GM18505 (cell line): ENCODE results near the gene ABR.
"Not testable (repeated sequence)": the region's sequence is repeated elsewhere in the genome, so short reads cannot be mapped to it uniquely, and the experiment has no call there.

ENCODE experiments used
- ATAC-seq: cut with Tn5 transposase; IDR thresholded peaks from one replicate; pipeline ENCODE4 v1.9.1; 2021; ENCODE audit not compliant: unreplicated experiment
- POLR2A ChIP-seq: IDR thresholded peaks from 4 replicates; pipeline ENCODE4 v1.6.1; 2011; ENCODE audit warnings: borderline replicate concordance; ENCODE audit not compliant: insufficient read depth, insufficient read length; ENCODE audit errors: extremely low read depth

Gene ABR

GRCh38 chr17:1160591-1161390 is 19.0 kb downstream of the ABR start:
- ATAC-seq = no peak
- no peak for TF ChIP-seq POLR2A

- no peak for TF ChIP-seq POLR2A
- no peak for ATAC-seq
Measured at GRCh38 chr17:1159431-1160180, 20.2 kb downstream of the ABR start.

GRCh38 chr17:1158879-1159278 is 20.9 kb downstream of the ABR start:
- no peak for TF ChIP-seq POLR2A
- no peak for ATAC-seq

GRCh38 chr17:1156864-1157263 is 22.9 kb downstream of the ABR start:
- TF ChIP-seq POLR2A = no peak
- no peak for ATAC-seq

- TF ChIP-seq POLR2A = no peak
- ATAC-seq = no peak
Measured at GRCh38 chr17:1154704-1155103, 25.1 kb downstream of the ABR start.

- no peak for TF ChIP-seq POLR2A
- no peak for ATAC-seq
Measured at GRCh38 chr17:1153795-1154546, 25.8 kb downstream of the ABR start.

- ATAC-seq = not testable (repeated sequence)
Measured at GRCh38 chr17:1152582-1152981, 27.2 kb downstream of the ABR start.

GRCh38 chr17:1150863-1151600 is 28.7 kb downstream of the ABR start:
- no peak for ATAC-seq
- no peak for TF ChIP-seq POLR2A

- no peak for ATAC-seq
- no peak for TF ChIP-seq POLR2A
Measured at GRCh38 chr17:1149869-1150268, 29.9 kb downstream of the ABR start.

- no peak for ATAC-seq
- TF ChIP-seq POLR2A = no peak
Measured at GRCh38 chr17:1147664-1148063, 32.1 kb downstream of the ABR start.

- no peak for TF ChIP-seq POLR2A
- ATAC-seq = no peak
Measured at GRCh38 chr17:1146561-1147265, 33.1 kb downstream of the ABR start.

- TF ChIP-seq POLR2A = no peak
- ATAC-seq = no peak
Measured at GRCh38 chr17:1145311-1145986, 34.3 kb downstream of the ABR start.
